WERI-Rb-1 (cell line): ENCODE data around the gene BFSP2.

Experiments used
- DNase-seq: peaks from one replicate; pipeline ENCODE4 v3.0.0-alpha.2; 2020
- H3K27ac ChIP-seq: fragments of 250-450 bp; sonication (Bioruptor Pico); 2 replicates; pipeline ENCODE4 v1.5.1; 2020; ENCODE audit warnings: mild to moderate bottlenecking, moderate library complexity
- H3K27me3 ChIP-seq: fragments of 250-450 bp; sonication (Bioruptor Pico); 2 replicates; pipeline ENCODE4 v1.5.1; 2021; ENCODE audit warnings: mild to moderate bottlenecking, low read depth, moderate library complexity; ENCODE audit not compliant: insufficient read depth, severe bottlenecking
- H3K36me3 ChIP-seq: fragments of 250-450 bp; sonication (Bioruptor Pico); 2 replicates; pipeline ENCODE4 v1.5.1; 2020; ENCODE audit warnings: mild to moderate bottlenecking, moderate library complexity
- H3K4me3 ChIP-seq: 2 replicates; pipeline ENCODE4 v1.5.1; 2011; ENCODE audit warnings: low read depth, mild to moderate bottlenecking, control low read depth, low read length
- H3K9me3 ChIP-seq: fragments of 250-450 bp; sonication (Bioruptor Pico); 2 replicates; pipeline ENCODE4 v1.5.1; 2021; ENCODE audit warnings: mild to moderate bottlenecking, moderate library complexity; ENCODE audit not compliant: severe bottlenecking
- CTCF ChIP-seq: IDR thresholded peaks from 2 replicates; pipeline ENCODE4 v1.5.1; 2011; ENCODE audit warnings: low read depth, mild to moderate bottlenecking, control low read depth, inconsistent platforms, low read length

The BFSP2 gene

GRCh38 chr3:133460809-133461208 is 61.0 kb downstream of the BFSP2 start:
- no peak for DNase-seq
- H3K9me3 ChIP-seq = no peaks in the 10 kb centered on the region
- no peaks in the 10 kb centered on the region for H3K27me3 ChIP-seq
- no peak overlapping the region for H3K4me3 ChIP-seq
- TF ChIP-seq CTCF = no peak
- no peak overlapping the region for H3K27ac ChIP-seq
- H3K36me3 ChIP-seq = no peaks in the 10 kb centered on the region

GRCh38 chr3:133461291-133461690 is 61.4 kb downstream of the BFSP2 start:
- no peak for DNase-seq

GRCh38 chr3:133463347-133463860 is 63.5 kb downstream of the BFSP2 start:
- no peak for DNase-seq
- no peak for TF ChIP-seq CTCF
- H3K27ac ChIP-seq = no peak overlapping the region

More at GRCh38 chr3:133461291-133461690, 61.4 kb downstream of the BFSP2 start:
- Histone ChIP-seq H3K9me3 (no peaks in the 10 kb centered on the region), H3K27ac (no peak overlapping the region), H3K4me3 (no peak overlapping the region), H3K36me3 (no peaks in the 10 kb centered on the region), H3K27me3 (no peaks in the 10 kb centered on the region)
- TF ChIP-seq CTCF = no peak

GRCh38 chr3:133464573-133464972 is 64.7 kb downstream of the BFSP2 start:
- peak; percentile 33 for DNase-seq
- TF ChIP-seq CTCF = no peak
- H3K9me3 ChIP-seq = no peaks in the 10 kb centered on the region
- H3K36me3 ChIP-seq = no peaks in the 10 kb centered on the region
- no peak overlapping the region for H3K27ac ChIP-seq
- no peak overlapping the region for H3K4me3 ChIP-seq
- H3K27me3 ChIP-seq = no peaks in the 10 kb centered on the region

More at GRCh38 chr3:133463347-133463860, 63.5 kb downstream of the BFSP2 start:
- Histone ChIP-seq H3K36me3 (no peaks in the 10 kb centered on the region), H3K9me3 (no peaks in the 10 kb centered on the region), H3K4me3 (no peak overlapping the region), H3K27me3 (no peaks in the 10 kb centered on the region)

- TF ChIP-seq CTCF = no peak
- no peak overlapping the region for H3K4me3 ChIP-seq
These were observed 66.9 kb downstream of the BFSP2 start for GRCh38 chr3:133466531-133467386.

GRCh38 chr3:133467780-133468179 is 67.9 kb downstream of the BFSP2 start:
- Histone ChIP-seq H3K9me3 (no peaks in the 10 kb centered on the region), H3K27me3 (no peaks in the 10 kb centered on the region), H3K27ac (no peak overlapping the region), H3K36me3 (no peaks in the 10 kb centered on the region), H3K4me3 (no peak overlapping the region)
- DNase-seq = no peak
- no peak for TF ChIP-seq CTCF

More at GRCh38 chr3:133466531-133467386, 66.9 kb downstream of the BFSP2 start:
- H3K36me3 ChIP-seq = no peaks in the 10 kb centered on the region
- H3K9me3 ChIP-seq = no peaks in the 10 kb centered on the region
- no peak for DNase-seq
- no peak overlapping the region for H3K27ac ChIP-seq
- no peaks in the 10 kb centered on the region for H3K27me3 ChIP-seq
